NCI-H2227 treated with DMSO at 0.1 percent for 48 hours (cell line): Measurements from ENCODE around the gene UBR3.
"Not testable (repeated sequence)": the region's sequence is repeated elsewhere in the genome, so short reads cannot be mapped to it uniquely, and the experiment has no call there.

ENCODE experiments used
- DNase-seq: peaks from one replicate; lab custom pipeline; 2025; lab: John Stamatoyannopoulos, UW

Gene UBR3

DNA sequence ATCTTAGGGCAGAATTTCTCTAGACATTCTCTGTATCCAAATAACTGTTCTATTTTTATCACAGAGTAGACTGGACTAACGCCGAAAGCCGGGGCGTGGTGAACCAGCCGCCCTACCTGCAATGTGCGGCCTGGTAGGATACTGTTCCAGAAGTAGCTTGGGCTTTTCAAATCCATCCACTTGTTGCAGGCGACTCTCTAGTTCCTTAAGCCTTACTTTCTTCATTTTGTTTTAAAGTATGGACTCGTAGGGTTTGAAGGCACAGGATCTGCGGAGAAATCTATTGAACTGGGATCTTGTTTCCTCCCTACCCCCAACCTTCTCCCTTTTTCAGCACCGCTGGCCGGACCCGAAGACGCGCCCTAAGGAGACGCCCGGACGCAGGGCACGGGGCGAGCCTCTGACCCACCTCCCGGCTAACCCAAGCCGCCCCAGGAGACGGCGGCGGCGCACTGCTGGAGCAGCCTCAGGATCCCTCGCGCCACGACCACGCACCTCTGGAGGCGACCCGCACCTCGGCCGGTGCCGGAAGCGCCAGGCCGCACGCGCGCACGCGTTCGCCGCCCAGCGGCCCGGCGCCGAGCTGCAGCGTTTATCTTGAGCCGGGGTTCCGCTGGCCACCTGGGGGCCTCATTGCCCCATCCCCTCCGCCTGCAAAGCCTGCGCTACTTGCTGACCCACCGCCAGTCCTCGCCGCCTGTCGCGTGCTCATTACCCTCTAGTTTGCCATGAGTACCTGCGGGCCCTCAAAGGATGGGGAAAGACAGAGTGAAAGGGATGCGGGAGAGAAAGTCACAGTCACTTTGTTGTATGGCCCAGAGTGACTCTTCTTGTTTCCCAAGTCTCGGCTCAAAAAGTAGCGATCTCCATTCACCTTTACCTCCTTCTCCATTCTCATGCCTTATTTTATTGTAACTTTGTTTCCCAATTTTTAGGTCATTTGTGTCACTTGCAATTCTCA, 2.6 kb upstream of the UBR3 start, which contains the start of gene METTL5:
Gene METTL5 (minus strand): TSS at position 533 of the 961 bp plus-strand sequence. CDS start 308 bp downstream, at position 225.
- peak; percentile 95 for DNase-seq

- DNase-seq: peak; percentile 75
Observed at GRCh38 chr2:169828141-169828811, 1.0 kb downstream of the UBR3 start.

GRCh38 chr2:169834401-169834800, 7.1 kb downstream of the UBR3 start:
- DNase-seq: no peak

- no peak for DNase-seq
Observed at GRCh38 chr2:169838743-169839489, 11.7 kb downstream of the UBR3 start.

DNA sequence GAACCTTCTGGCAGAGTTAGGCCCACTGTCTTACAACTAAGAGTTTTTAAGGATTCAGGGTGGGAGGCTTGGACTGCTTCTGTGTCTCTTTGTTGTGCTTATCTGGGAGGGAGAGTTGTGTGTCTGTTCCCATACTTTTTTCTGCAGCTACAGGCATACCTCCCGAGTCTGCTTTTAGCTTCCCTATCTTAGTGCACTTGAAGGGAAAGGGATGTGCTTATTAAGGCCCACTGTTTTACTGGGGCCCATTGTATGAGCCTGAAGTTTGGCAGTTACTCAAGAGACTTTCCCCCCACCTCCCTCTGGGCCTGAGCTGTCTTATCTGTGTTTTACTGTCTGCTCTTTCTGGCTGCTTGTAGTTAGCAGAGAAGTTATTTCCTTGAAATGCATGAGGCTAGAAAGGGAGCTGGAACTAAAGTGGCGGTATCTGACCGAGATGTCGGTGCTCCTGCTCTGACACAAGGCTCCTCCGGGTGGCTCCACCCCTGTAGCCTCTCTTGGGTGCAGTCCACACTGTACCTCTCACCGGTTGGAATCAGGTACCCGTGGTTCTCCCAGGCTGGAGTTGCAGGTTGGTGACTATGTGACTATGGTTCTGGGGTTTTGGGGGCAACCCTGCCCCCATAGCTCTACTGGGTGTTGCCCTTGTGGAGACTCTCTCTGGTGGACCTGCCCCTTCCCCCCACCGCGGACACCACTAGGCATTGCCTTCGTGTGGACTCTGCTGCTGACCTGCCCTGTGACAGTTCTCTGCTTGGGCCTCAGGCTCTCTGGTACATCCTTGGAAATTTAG, 12.9 kb downstream of the UBR3 start:
- no peak for DNase-seq

GRCh38 chr2:169840747-169841142, 13.5 kb downstream of the UBR3 start:
- no peak for DNase-seq

DNA sequence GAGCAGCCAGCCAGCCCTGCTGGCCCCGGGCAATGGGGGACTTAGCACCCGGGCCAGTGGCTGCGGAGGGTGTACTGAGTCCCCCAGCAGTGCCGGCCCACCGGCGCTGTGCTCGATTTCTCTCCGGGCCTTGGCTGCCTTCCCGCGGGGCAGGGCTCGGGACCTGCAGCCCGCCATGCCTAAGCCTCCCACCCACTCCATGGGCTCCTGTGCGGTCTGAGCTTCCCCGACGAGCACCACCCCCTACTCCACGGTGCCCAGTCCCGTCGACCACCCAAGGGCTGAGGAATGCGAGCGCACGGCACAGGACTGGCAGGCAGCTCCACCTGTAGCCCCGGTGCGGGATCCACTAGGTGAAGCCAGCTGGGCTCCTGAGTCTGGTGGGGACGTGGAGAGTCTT, 14.4 kb downstream of the UBR3 start:
- not testable (repeated sequence) for DNase-seq

- DNase-seq: no peak
Observed at GRCh38 chr2:169845016-169845415, 17.8 kb downstream of the UBR3 start.

- DNase-seq: not testable (repeated sequence)
Observed at GRCh38 chr2:169848959-169849693, 21.9 kb downstream of the UBR3 start.

GRCh38 chr2:169849710-169850109, 22.5 kb downstream of the UBR3 start:
- no peak for DNase-seq

GRCh38 chr2:169853041-169853668, 25.9 kb downstream of the UBR3 start:
- no peak for DNase-seq

DNA sequence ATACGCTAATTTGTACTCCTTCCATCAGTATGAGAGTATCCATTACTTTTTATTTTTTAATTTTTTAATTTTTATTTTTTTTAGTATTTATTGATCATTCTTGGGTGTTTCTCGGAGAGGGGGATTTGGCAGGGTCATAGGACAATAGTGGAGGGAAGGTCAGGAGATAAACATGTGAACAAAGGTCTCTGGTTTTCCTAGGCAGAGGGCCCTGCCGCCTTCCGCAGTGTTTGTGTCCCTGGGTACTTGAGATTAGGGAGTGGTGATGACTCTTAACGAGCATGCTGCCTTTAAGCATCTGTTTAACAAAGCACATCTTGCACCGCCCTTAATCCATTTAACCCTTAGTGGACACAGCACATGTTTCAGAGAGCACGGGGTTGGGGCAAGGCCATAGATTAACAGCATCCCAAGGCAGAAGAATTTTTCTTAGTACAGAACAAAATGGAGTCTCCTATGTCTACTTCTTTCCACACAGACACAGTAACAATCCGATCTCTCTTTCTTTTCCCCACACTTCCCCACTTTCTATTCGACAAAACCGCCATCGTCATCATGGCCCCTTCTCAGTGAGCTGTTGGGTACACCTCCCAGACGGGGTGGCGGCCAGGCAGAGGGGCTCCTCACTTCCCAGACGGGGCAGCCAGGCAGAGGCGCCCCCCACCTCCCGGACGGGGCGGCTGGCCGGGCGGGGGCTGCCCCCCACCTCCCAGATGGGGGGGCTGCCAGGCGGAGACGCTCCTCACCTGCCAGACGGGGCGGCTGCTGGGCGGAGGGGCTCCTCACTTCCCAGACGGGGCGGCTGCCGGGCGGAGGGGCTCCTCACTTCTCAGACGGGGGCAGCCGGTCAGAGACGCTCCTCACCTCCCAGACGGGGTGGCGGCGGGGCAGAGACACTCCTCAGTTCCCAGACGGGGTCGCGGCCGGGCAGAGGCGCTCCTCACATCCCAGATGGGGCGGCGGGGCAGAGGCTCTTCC, 28.3 kb downstream of the UBR3 start:
- not testable (repeated sequence) for DNase-seq

- DNase-seq: no peak
Observed at GRCh38 chr2:169859423-169859822, 32.2 kb downstream of the UBR3 start.

DNA sequence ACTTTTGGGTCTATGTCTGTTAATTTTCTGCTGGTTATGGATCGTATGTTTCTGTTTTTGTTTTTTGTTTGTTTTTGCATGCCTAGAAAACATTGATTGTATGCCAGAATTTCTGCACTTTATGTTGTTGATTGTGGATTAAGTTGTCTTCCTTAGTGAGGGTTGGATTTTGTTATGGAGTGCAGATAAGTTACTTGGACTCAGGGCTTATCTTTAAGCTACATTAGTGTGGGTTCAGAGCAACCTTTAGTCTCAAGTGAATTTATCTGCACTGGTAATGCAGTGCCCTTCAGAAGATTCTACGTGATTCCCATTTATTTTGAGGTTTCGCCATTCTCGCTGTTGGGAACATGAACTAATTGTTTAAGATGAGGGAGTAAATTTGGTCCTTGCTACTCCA, 32.9 kb downstream of the UBR3 start:
- DNase-seq: no peak

DNA sequence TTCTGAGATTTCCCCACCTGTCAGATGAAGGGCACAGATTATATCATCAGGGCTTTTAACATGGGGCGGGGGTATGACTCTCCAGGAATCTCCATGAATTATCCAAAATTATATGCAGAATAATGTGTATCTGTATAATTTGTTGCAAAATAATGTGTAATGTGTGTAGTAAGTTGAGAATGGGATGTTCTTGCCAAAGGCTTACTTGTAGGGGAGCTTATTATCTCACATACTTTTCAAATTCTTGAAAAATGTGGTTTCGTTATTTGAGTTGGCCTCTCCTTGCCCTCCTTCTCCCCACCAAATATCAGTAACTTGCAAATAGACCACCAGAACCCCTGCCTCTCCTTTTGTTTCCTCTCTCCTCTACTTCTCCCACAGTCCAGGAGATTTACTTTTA, 35.6 kb downstream of the UBR3 start:
- no peak for DNase-seq

- DNase-seq: no peak
Observed at GRCh38 chr2:169865492-169865891, 38.2 kb downstream of the UBR3 start.

DNA sequence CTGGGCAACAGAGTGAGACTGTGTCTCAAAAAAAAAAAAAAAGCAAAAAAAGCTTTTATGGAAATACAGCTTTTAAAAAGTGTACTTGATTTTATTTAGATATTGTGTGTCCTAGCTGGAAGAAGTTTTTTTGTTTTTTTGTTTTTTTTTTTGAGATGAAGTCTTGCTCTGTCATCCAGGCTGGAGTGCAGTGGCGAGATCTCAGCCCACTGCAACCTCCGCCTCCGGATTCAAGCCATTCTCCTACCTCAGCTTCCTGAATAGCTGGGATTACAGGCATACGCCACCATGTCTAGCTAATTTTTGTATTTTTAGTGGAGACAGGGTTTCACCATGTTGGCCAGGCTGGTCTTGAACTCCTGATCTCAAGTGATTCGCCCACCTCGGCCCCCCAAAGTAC, 39.0 kb downstream of the UBR3 start:
- DNase-seq: not testable (repeated sequence)

DNA sequence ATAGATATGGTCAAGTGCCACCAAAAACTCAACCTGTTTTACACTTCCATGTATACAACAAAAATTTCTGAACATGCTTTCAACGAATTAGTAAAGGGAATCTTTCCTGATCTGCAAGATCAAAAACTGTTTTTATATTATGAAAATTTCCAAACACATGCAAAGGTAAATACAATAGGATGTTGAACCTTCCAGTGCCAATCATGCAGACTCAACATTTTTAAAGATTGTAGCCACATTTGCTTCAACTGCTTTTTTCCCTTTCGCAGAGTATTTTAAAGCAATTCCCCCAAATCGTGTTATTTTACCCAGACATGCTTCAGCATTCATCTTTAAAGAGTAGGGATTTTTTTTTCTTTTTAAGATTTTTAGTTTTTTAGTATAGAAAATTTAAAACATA, 40.3 kb downstream of the UBR3 start:
- no peak for DNase-seq

- no peak for DNase-seq
Observed at GRCh38 chr2:169868951-169869350, 41.7 kb downstream of the UBR3 start.
